Measurements from ENCODE around the gene CD86. TPM values are rescaled to one million over a fixed set of nuclear protein-coding genes. Genes with fewer than 3 reads are reported as not detected.
A peak's percentile ranks its signal among the peaks of the same experiment; 100 is the strongest.

The CD86 gene
- total and polyA plus RNA-seq, 8 donors = 0.31 to 9.0 (median 0.55) TPM

GRCh38 chr3:122103821-122104514, 48.8 kb downstream of the CD86 start:
- TF ChIP-seq CTCF (IDR thresholded peaks at IDR 0.05) = no peak
- intact Hi-C loops (cut with DNase I) = loop anchor here in 1 of 3 donors (5.0 kb wide), 2 partner anchors 153 to 253 kb away; no protein-coding TSS in a partner anchor
- no peak for FAIRE-seq

GRCh38 chr3:122104515-122105194, 49.5 kb downstream of the CD86 start:
- Histone ChIP-seq H3K9me3 (no peaks in the 10 kb centered on the region), H3K36me3 (no peaks in the 10 kb centered on the region), H3K4me1 (no peaks in the 10 kb centered on the region), H3K27me3 (no peaks in the 10 kb centered on the region), H3K4me3 (no peak overlapping the region), H3K27ac (peak overlapping the region in 2 of 4 donors; percentile 46 to 53)
- intact Hi-C loops (cut with DNase I) = loop anchor here in 1 of 3 donors (5.0 kb wide), 2 partner anchors 153 to 253 kb away; no protein-coding TSS in a partner anchor
- no peak for DNase-seq
- no peak for FAIRE-seq
- 69 to 75% methylated on average over 8 of the region's 8 CpGs for WGBS, 2 donors
- no peak for TF ChIP-seq CTCF (IDR thresholded peaks at IDR 0.05)
- ATAC-seq = peak in 1 of 4 donors; percentile 38

More at GRCh38 chr3:122103821-122104514, 48.8 kb downstream of the CD86 start:
- H3K27me3 ChIP-seq = no peaks in the 10 kb centered on the region
- no peaks in the 10 kb centered on the region for H3K9me3 ChIP-seq
- H3K36me3 ChIP-seq = no peaks in the 10 kb centered on the region
- DNase-seq (no peak), ATAC-seq (no peak)
- 84 to 88% methylated on average over 2 of the region's 2 CpGs for WGBS, 2 donors
- peak overlapping the region in 2 of 4 donors; percentile 46 to 53 for H3K27ac ChIP-seq
- H3K4me3 ChIP-seq = no peak overlapping the region
- no peaks in the 10 kb centered on the region for H3K4me1 ChIP-seq

GRCh38 chr3:122105626-122106025, 50.5 kb downstream of the CD86 start:
- peak in 3 of 4 donors; percentile 27 to 51 (median 50) for ATAC-seq

GRCh38 chr3:122107171-122107570, 52.0 kb downstream of the CD86 start:
- no peak overlapping the region for H3K27ac ChIP-seq
- H3K4me3 ChIP-seq = no peak overlapping the region
- WGBS, 2 donors = 79 to 93% methylated on average over 2 of the region's 2 CpGs
- DNase-seq (no peak), ATAC-seq (no peak), FAIRE-seq (no peak)
- intact Hi-C loops (cut with DNase I) = no loop called here
- H3K4me1 ChIP-seq = no peaks in the 10 kb centered on the region
- no peaks in the 10 kb centered on the region for H3K27me3 ChIP-seq
- H3K36me3 ChIP-seq = no peaks in the 10 kb centered on the region
- H3K9me3 ChIP-seq = no peaks in the 10 kb centered on the region
- no peak for TF ChIP-seq CTCF (IDR thresholded peaks at IDR 0.05)

More at GRCh38 chr3:122105626-122106025, 50.5 kb downstream of the CD86 start:
- TF ChIP-seq CTCF (IDR thresholded peaks at IDR 0.05) = no peak
- H3K27ac ChIP-seq = peak overlapping the region in 3 of 4 donors; percentile 2 to 53 (median 46)
- intact Hi-C loops (cut with DNase I) = no loop called here
- H3K4me1 ChIP-seq = no peaks in the 10 kb centered on the region
- FAIRE-seq = no peak
- no peaks in the 10 kb centered on the region for H3K27me3 ChIP-seq
- no peak for DNase-seq
- no peaks in the 10 kb centered on the region for H3K9me3 ChIP-seq
- no peak overlapping the region for H3K4me3 ChIP-seq
- 37 to 56% methylated on average over 2 of the region's 2 CpGs for WGBS, 2 donors
- no peaks in the 10 kb centered on the region for H3K36me3 ChIP-seq
